ENCODE data around the gene CEP250.

- TF ChIP-seq CTCF (conservative IDR thresholded peaks at IDR 0.05 in 1 of 2, IDR thresholded peaks at IDR 0.05 in 1 of 2; ENCODE audit: extremely low read depth in 1 of 2, insufficient read depth in 1 of 2, low read depth in 1 of 2, low read length in 2 of 2) (no peak), EZH2 (IDR thresholded peaks at IDR 0.05; ENCODE audit: borderline replicate concordance, low read length) (no peak)
These were observed 47.9 kb downstream of the CEP250 start for GRCh38 chr20:35503281-35503680.

All from mammary epithelial cell (primary cell).